GM13976 (cell line): ENCODE data around the gene GREB1.

Experiments used
- DNase-seq: peaks from one replicate; pipeline ENCODE4 v3.0.0; 2012; ENCODE audit warnings: low spot score
- CTCF ChIP-seq: IDR thresholded peaks from 2 replicates; pipeline ENCODE4 v1.5.1; 2012; ENCODE audit warnings: borderline replicate concordance, mild to moderate bottlenecking; ENCODE audit not compliant: insufficient read depth; ENCODE audit errors: extremely low read depth, missing control alignments, control extremely low read depth
- in situ Hi-C: fragments of 300-500 bp; cut with MboI; formaldehyde crosslinking; loops from one replicate; pipeline ENCODE4 v1.12.0; 2022; ENCODE audit warnings: low sequenced_read_pairs, mixed read lengths, inconsistent platforms; ENCODE audit not compliant: unreplicated experiment

Gene GREB1

GRCh38 chr2:11597538-11598225 is 63.8 kb downstream of the GREB1 start:
- no peak for TF ChIP-seq CTCF
- in situ Hi-C loops = loop anchor here (25.0 kb wide), 1 partner anchor 760 kb away; no protein-coding TSS in a partner anchor
- no peak for DNase-seq

- TF ChIP-seq CTCF = no peak
- no peak for DNase-seq
- in situ Hi-C loops = loop anchor here (25.0 kb wide), 1 partner anchor 761 kb away; no protein-coding TSS in a partner anchor
Measured at GRCh38 chr2:11598228-11598731, 64.4 kb downstream of the GREB1 start.

- no peak for DNase-seq
- in situ Hi-C loops = no loop called here
- no peak for TF ChIP-seq CTCF
Measured at GRCh38 chr2:11602563-11603204, 68.8 kb downstream of the GREB1 start.

GRCh38 chr2:11610624-11611242 is 76.9 kb downstream of the GREB1 start:
- no peak for TF ChIP-seq CTCF
- in situ Hi-C loops = no loop called here
- no peak for DNase-seq

GRCh38 chr2:11611251-11611650 is 77.4 kb downstream of the GREB1 start:
- DNase-seq = no peak
- TF ChIP-seq CTCF = no peak
- in situ Hi-C loops = no loop called here

GRCh38 chr2:11612553-11613215 is 78.8 kb downstream of the GREB1 start:
- DNase-seq = no peak
- in situ Hi-C loops = no loop called here
- no peak for TF ChIP-seq CTCF
